GM23338 (cell line): ENCODE data around the gene RUNX1. TPM values are rescaled to one million over a fixed set of nuclear protein-coding genes. Genes with fewer than 3 reads are reported as not detected.

Source experiments
- ATAC-seq: fragments of 200-7000 bp; cut with Tn5 transposase; 3 replicates; pipeline ENCODE4 v1.9.1; 2020
- DNase-seq: peaks from one replicate; pipeline ENCODE4 v3.0.0-alpha.2; 2015; ENCODE audit warnings: low spot score
- H2AFZ ChIP-seq: fragments of 200-600 bp; sonication (generic); 2 replicates; pipeline ENCODE4 v1.8.0; 2016; ENCODE audit warnings: antibody characterized with exemption, mild to moderate bottlenecking, moderate library complexity
- H3F3A ChIP-seq: fragments of 200-600 bp; sonication (generic); replicated peaks from 2 replicates; pipeline ENCODE4 v1.8.0; 2017; ENCODE audit warnings: antibody characterized with exemption, mixed run types, low read depth
- H3K27ac ChIP-seq: fragments of 200-600 bp; sonication (generic); 2 replicates; pipeline ENCODE4 v1.6.1; 2016; ENCODE audit warnings: low read depth
- H3K27me3 ChIP-seq: fragments of 200-600 bp; sonication (generic); 2 replicates; pipeline ENCODE4 v1.8.0; 2016; ENCODE audit warnings: mild to moderate bottlenecking, mixed run types, moderate library complexity; ENCODE audit not compliant: insufficient read depth
- H3K36me3 ChIP-seq: fragments of 200-600 bp; sonication (generic); 2 replicates; pipeline ENCODE4 v1.8.0; 2016; ENCODE audit warnings: mild to moderate bottlenecking; ENCODE audit not compliant: insufficient read depth
- H3K4me1 ChIP-seq: fragments of 200-600 bp; sonication (generic); 2 replicates; pipeline ENCODE4 v1.8.0; 2016; ENCODE audit warnings: mild to moderate bottlenecking, moderate library complexity; ENCODE audit not compliant: insufficient read depth
- H3K4me2 ChIP-seq: fragments of 200-600 bp; sonication (generic); 2 replicates; pipeline ENCODE4 v1.7.1; 2017; ENCODE audit warnings: mixed run types
- H3K4me3 ChIP-seq: fragments of 200-600 bp; sonication (generic); 2 replicates; pipeline ENCODE4 v1.6.1; 2016; ENCODE audit warnings: mixed run types
- H3K79me2 ChIP-seq: fragments of 200-600 bp; sonication (generic); replicated peaks from 2 replicates; pipeline ENCODE4 v1.8.0; 2017; ENCODE audit warnings: mild to moderate bottlenecking; ENCODE audit not compliant: insufficient read depth
- H3K9me2 ChIP-seq: fragments of 200-600 bp; sonication (generic); 2 replicates; pipeline ENCODE4 v1.8.0; 2017; ENCODE audit not compliant: insufficient read depth
- H4K20me1 ChIP-seq: fragments of 200-600 bp; sonication (generic); replicated peaks from 2 replicates; pipeline ENCODE4 v1.8.0; 2017; ENCODE audit warnings: mild to moderate bottlenecking; ENCODE audit not compliant: insufficient read depth
- H3K27ac Mint-ChIP-seq: 2 replicates; pipeline ENCODE4 v1.8.0; 2020; ENCODE audit warnings: inconsistent platforms, mild to moderate bottlenecking, moderate library complexity, mixed read lengths
- H3K27me3 Mint-ChIP-seq: 3 replicates; pipeline ENCODE4 v1.8.0; 2022; ENCODE audit warnings: low read depth, mild to moderate bottlenecking, moderate library complexity, mixed read lengths, inconsistent platforms; ENCODE audit not compliant: insufficient read depth, poor library complexity
- H3K36me3 Mint-ChIP-seq: 3 replicates; pipeline ENCODE4 v1.8.0; 2021; ENCODE audit warnings: low read depth, mild to moderate bottlenecking, inconsistent platforms, moderate library complexity, mixed read lengths
- H3K4me1 Mint-ChIP-seq: 3 replicates; pipeline ENCODE4 v1.8.0; 2020; ENCODE audit warnings: mild to moderate bottlenecking, inconsistent platforms, mixed read lengths
- H3K4me3 Mint-ChIP-seq: 3 replicates; pipeline ENCODE4 v1.8.0; 2021; ENCODE audit warnings: moderate library complexity, mild to moderate bottlenecking, inconsistent platforms, mixed read lengths
- H3K9me3 Mint-ChIP-seq: 3 replicates; pipeline ENCODE4 v1.8.0; 2020; ENCODE audit warnings: moderate library complexity, mild to moderate bottlenecking, inconsistent platforms, mixed read lengths
- CREB1 ChIP-seq: fragments of 250-450 bp; sonication (Bioruptor Pico); IDR thresholded peaks from 2 replicates; pipeline ENCODE4 v1.5.0; 2020; ENCODE audit warnings: low read depth, mild to moderate bottlenecking, moderate library complexity
- ETS1 ChIP-seq: IDR thresholded peaks from 2 replicates; pipeline ENCODE4 v1.6.1; 2016; ENCODE audit warnings: antibody characterized with exemption
- EZH2 ChIP-seq: fragments of 200-600 bp; sonication (generic); IDR thresholded peaks from one replicate; pipeline ENCODE4 v1.8.0; 2017; ENCODE audit warnings: antibody characterized with exemption, mild to moderate bottlenecking, low read depth; ENCODE audit not compliant: unreplicated experiment
- EZH2phosphoT487 ChIP-seq: fragments of 200-600 bp; sonication (generic); IDR thresholded peaks from one replicate; pipeline ENCODE4 v1.8.1; 2018; ENCODE audit warnings: antibody characterized with exemption; ENCODE audit not compliant: unreplicated experiment
- JUNB ChIP-seq: IDR thresholded peaks from one replicate; pipeline ENCODE4 v1.6.1; 2016; ENCODE audit warnings: antibody characterized with exemption; ENCODE audit not compliant: unreplicated experiment
- NANOG ChIP-seq: IDR thresholded peaks from 2 replicates; pipeline ENCODE4 v1.6.1; 2016; ENCODE audit warnings: antibody characterized with exemption, borderline replicate concordance
- POLR2AphosphoS5 ChIP-seq: IDR thresholded peaks from 2 replicates; pipeline ENCODE4 v1.6.1; 2016; ENCODE audit warnings: antibody characterized with exemption, low read depth
- STAT1 ChIP-seq: IDR thresholded peaks from one replicate; pipeline ENCODE4 v1.6.1; 2016; ENCODE audit warnings: antibody characterized with exemption; ENCODE audit not compliant: unreplicated experiment
- ZNF114 ChIP-seq: fragments of 250-450 bp; sonication (Bioruptor Pico); IDR thresholded peaks from 2 replicates; pipeline ENCODE4 v1.5.0; 2020; ENCODE audit warnings: mild to moderate bottlenecking, moderate library complexity
- ZNF331 ChIP-seq: fragments of 250-450 bp; sonication (Bioruptor Pico); IDR thresholded peaks from 2 replicates; pipeline ENCODE4 v1.5.0; 2020; ENCODE audit warnings: low read depth, mild to moderate bottlenecking, moderate library complexity
- polyA plus RNA-seq: library from polyadenylated mRNA; unstranded; fragments of >200 nt; fragmentation: Nextera tagmentation; extraction: Ambion mirVana; gene quantifications from 2 replicates; pipeline ENCODE4 v1.2.1, GENCODE V29; 2016
- total RNA-seq: library from RNA; depleted of rRNA; stranded (reverse); fragments of >200 nt; shearing (Covaris generic); gene quantifications from 2 replicates; pipeline ENCODE4 v1.2.3, GENCODE V29; 2014
- TF ChIP-seq, protein P1 (sequence below): IDR thresholded peaks from one replicate; pipeline ENCODE4 v1.6.1; 2018; ENCODE audit warnings: antibody characterized with exemption; ENCODE audit not compliant: unreplicated experiment
- TF ChIP-seq, protein P2 (sequence below): fragments of 250-450 bp; sonication (Bioruptor Pico); IDR thresholded peaks from 2 replicates; pipeline ENCODE4 v1.5.0; 2020; ENCODE audit warnings: mild to moderate bottlenecking, moderate library complexity
- TF ChIP-seq, protein P3 (sequence below), 2 experiments: fragments of 200-600 bp in 1 of 2; sonication (generic) in 1 of 2; conservative IDR thresholded peaks; 2 replicates each; pipeline versions ENCODE4 v1.5.1 to v1.6.1; 2016 to 2017; ENCODE audit warnings: antibody characterized with exemption in 2 of 2, low read depth in 2 of 2, mild to moderate bottlenecking in 2 of 2, moderate library complexity in 1 of 2

The RUNX1 gene
- total and polyA plus RNA-seq, 2 experiments from 2014 or later, result 0.29 to 1.1 TPM

- no peaks in the 10 kb centered on the region for H3K79me2 ChIP-seq
- H3K4me2 ChIP-seq, result no peak overlapping the region
- no peaks in the 10 kb centered on the region for H3K36me3 ChIP-seq
- H3K27ac ChIP-seq, result no peak overlapping the region
- no peak overlapping the region for H2AFZ ChIP-seq
- Mint-ChIP-seq H3K9me3 (no peaks in the 10 kb centered on the region), H3K36me3 (no peaks in the 10 kb centered on the region), H3K4me1 (no peaks in the 10 kb centered on the region), H3K4me3 (no peak overlapping the region), H3K27ac (no peak overlapping the region), H3K27me3 (no peaks in the 10 kb centered on the region)
- no peaks in the 10 kb centered on the region for H4K20me1 ChIP-seq
- no peaks in the 10 kb centered on the region for H3K27me3 ChIP-seq
- no peak overlapping the region for H3K4me3 ChIP-seq
- H3F3A ChIP-seq, result no peaks in the 10 kb centered on the region
- ATAC-seq, result no peak
- H3K4me1 ChIP-seq, result no peaks in the 10 kb centered on the region
- no peak for DNase-seq
- TF ChIP-seq, protein P1, sequence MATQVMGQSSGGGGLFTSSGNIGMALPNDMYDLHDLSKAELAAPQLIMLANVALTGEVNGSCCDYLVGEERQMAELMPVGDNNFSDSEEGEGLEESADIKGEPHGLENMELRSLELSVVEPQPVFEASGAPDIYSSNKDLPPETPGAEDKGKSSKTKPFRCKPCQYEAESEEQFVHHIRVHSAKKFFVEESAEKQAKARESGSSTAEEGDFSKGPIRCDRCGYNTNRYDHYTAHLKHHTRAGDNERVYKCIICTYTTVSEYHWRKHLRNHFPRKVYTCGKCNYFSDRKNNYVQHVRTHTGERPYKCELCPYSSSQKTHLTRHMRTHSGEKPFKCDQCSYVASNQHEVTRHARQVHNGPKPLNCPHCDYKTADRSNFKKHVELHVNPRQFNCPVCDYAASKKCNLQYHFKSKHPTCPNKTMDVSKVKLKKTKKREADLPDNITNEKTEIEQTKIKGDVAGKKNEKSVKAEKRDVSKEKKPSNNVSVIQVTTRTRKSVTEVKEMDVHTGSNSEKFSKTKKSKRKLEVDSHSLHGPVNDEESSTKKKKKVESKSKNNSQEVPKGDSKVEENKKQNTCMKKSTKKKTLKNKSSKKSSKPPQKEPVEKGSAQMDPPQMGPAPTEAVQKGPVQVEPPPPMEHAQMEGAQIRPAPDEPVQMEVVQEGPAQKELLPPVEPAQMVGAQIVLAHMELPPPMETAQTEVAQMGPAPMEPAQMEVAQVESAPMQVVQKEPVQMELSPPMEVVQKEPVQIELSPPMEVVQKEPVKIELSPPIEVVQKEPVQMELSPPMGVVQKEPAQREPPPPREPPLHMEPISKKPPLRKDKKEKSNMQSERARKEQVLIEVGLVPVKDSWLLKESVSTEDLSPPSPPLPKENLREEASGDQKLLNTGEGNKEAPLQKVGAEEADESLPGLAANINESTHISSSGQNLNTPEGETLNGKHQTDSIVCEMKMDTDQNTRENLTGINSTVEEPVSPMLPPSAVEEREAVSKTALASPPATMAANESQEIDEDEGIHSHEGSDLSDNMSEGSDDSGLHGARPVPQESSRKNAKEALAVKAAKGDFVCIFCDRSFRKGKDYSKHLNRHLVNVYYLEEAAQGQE, result no peak
- TF ChIP-seq, protein P2, sequence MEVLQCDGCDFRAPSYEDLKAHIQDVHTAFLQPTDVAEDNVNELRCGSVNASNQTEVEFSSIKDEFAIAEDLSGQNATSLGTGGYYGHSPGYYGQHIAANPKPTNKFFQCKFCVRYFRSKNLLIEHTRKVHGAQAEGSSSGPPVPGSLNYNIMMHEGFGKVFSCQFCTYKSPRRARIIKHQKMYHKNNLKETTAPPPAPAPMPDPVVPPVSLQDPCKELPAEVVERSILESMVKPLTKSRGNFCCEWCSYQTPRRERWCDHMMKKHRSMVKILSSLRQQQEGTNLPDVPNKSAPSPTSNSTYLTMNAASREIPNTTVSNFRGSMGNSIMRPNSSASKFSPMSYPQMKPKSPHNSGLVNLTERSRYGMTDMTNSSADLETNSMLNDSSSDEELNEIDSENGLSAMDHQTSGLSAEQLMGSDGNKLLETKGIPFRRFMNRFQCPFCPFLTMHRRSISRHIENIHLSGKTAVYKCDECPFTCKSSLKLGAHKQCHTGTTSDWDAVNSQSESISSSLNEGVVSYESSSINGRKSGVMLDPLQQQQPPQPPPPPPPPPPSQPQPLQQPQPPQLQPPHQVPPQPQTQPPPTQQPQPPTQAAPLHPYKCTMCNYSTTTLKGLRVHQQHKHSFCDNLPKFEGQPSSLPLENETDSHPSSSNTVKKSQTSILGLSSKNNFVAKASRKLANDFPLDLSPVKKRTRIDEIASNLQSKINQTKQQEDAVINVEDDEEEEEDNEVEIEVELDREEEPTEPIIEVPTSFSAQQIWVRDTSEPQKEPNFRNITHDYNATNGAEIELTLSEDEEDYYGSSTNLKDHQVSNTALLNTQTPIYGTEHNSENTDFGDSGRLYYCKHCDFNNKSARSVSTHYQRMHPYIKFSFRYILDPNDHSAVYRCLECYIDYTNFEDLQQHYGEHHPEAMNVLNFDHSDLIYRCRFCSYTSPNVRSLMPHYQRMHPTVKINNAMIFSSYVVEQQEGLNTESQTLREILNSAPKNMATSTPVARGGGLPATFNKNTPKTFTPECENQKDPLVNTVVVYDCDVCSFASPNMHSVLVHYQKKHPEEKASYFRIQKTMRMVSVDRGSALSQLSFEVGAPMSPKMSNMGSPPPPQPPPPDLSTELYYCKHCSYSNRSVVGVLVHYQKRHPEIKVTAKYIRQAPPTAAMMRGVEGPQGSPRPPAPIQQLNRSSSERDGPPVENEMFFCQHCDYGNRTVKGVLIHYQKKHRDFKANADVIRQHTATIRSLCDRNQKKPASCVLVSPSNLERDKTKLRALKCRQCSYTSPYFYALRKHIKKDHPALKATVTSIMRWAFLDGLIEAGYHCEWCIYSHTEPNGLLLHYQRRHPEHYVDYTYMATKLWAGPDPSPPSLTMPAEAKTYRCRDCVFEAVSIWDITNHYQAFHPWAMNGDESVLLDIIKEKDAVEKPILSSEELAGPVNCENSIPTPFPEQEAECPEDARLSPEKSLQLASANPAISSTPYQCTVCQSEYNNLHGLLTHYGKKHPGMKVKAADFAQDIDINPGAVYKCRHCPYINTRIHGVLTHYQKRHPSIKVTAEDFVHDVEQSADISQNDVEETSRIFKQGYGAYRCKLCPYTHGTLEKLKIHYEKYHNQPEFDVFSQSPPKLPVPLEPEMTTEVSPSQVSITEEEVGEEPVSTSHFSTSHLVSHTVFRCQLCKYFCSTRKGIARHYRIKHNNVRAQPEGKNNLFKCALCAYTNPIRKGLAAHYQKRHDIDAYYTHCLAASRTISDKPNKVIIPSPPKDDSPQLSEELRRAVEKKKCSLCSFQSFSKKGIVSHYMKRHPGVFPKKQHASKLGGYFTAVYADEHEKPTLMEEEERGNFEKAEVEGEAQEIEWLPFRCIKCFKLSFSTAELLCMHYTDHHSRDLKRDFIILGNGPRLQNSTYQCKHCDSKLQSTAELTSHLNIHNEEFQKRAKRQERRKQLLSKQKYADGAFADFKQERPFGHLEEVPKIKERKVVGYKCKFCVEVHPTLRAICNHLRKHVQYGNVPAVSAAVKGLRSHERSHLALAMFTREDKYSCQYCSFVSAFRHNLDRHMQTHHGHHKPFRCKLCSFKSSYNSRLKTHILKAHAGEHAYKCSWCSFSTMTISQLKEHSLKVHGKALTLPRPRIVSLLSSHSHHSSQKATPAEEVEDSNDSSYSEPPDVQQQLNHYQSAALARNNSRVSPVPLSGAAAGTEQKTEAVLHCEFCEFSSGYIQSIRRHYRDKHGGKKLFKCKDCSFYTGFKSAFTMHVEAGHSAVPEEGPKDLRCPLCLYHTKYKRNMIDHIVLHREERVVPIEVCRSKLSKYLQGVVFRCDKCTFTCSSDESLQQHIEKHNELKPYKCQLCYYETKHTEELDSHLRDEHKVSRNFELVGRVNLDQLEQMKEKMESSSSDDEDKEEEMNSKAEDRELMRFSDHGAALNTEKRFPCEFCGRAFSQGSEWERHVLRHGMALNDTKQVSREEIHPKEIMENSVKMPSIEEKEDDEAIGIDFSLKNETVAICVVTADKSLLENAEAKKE (CRISPR knock-in tag), result no peak
- TF ChIP-seq EZH2 (no peak), STAT1 (no peak), ETS1 (no peak), CREB1 (CRISPR knock-in tag) (no peak), ZNF114 (CRISPR knock-in tag) (no peak), POLR2AphosphoS5 (no peak), JUNB (no peak), NANOG (no peak), ZNF331 (no peak), EZH2phosphoT487 (no peak)
- TF ChIP-seq, protein P3, sequence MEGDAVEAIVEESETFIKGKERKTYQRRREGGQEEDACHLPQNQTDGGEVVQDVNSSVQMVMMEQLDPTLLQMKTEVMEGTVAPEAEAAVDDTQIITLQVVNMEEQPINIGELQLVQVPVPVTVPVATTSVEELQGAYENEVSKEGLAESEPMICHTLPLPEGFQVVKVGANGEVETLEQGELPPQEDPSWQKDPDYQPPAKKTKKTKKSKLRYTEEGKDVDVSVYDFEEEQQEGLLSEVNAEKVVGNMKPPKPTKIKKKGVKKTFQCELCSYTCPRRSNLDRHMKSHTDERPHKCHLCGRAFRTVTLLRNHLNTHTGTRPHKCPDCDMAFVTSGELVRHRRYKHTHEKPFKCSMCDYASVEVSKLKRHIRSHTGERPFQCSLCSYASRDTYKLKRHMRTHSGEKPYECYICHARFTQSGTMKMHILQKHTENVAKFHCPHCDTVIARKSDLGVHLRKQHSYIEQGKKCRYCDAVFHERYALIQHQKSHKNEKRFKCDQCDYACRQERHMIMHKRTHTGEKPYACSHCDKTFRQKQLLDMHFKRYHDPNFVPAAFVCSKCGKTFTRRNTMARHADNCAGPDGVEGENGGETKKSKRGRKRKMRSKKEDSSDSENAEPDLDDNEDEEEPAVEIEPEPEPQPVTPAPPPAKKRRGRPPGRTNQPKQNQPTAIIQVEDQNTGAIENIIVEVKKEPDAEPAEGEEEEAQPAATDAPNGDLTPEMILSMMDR (conservative IDR thresholded peaks at IDR 0.05; ENCODE audit: low read depth in 2 of 2), result no peak
- H3K9me2 ChIP-seq, result no peaks in the 10 kb centered on the region
Observed at GRCh38 chr21:34930971-34931370, 118.1 kb downstream of the RUNX1 start.
